ENCODE data around the gene ABCF3. TPM values are rescaled to one million over a fixed set of nuclear protein-coding genes. Genes with fewer than 3 reads are reported as not detected.
A peak's percentile ranks its signal among the peaks of the same experiment; 100 is the strongest.
"Not testable (repeated sequence)": the region's sequence is repeated elsewhere in the genome, so short reads cannot be mapped to it uniquely, and the experiment has no call there.

The ABCF3 gene
- total RNA-seq, 2 donors from 2014 or later = 62.9 to 103 TPM

- 46% methylated on average over 5 of the region's 5 CpGs for WGBS
- H3K27ac ChIP-seq = peak overlapping the region; percentile 34 to 49
- TF ChIP-seq POLR2A (IDR thresholded peaks at IDR 0.05) (no peak), POLR2AphosphoS5 (IDR thresholded peaks at IDR 0.05) (peak; percentile 17)
- H3K27me3 ChIP-seq (replicated peaks; ENCODE audit: insufficient read depth) = no peaks in the 10 kb centered on the region
- H3K36me3 ChIP-seq = peaks cover 15 to 16% of the 10 kb centered on the region in 2 donors
- intact Hi-C loops (cut with DNase I) = no loop called here
- no peaks in the 10 kb centered on the region for H3K9me3 ChIP-seq
- peaks cover 4% of the 10 kb centered on the region for H3K4me1 ChIP-seq (replicated peaks)
- H3K4me3 ChIP-seq = no peak overlapping the region
- peak; percentile 31 for DNase-seq (ENCODE audit: low spot score)
Measured at GRCh38 chr3:184144505-184144904, 41.5 kb upstream of the ABCF3 start.

GRCh38 chr3:184145111-184145524 is 40.9 kb upstream of the ABCF3 start:
- H3K27me3 ChIP-seq (replicated peaks; ENCODE audit: insufficient read depth) = no peaks in the 10 kb centered on the region
- peak overlapping the region; percentile 34 to 49 for H3K27ac ChIP-seq
- intact Hi-C loops (cut with DNase I) = loop anchor here (5.0 kb wide), 1 partner anchor 97 kb away; no protein-coding TSS in a partner anchor
- peak; percentile 56 for DNase-seq (ENCODE audit: low spot score)
- 19% methylated on average over 4 of the region's 4 CpGs for WGBS
- no peak overlapping the region for H3K4me3 ChIP-seq
- peaks cover 15 to 16% of the 10 kb centered on the region in 2 donors for H3K36me3 ChIP-seq
- H3K4me1 ChIP-seq (replicated peaks) = peaks cover 4% of the 10 kb centered on the region
- no peaks in the 10 kb centered on the region for H3K9me3 ChIP-seq
- TF ChIP-seq CTCF (IDR thresholded peaks at IDR 0.05) (peak in 3 of 4 experiments; percentile 49 to 76 (median 68)), POLR2A (IDR thresholded peaks at IDR 0.05) (no peak), POLR2AphosphoS5 (IDR thresholded peaks at IDR 0.05) (peak; percentile 61)

GRCh38 chr3:184145751-184146270 is 40.2 kb upstream of the ABCF3 start:
- DNase-seq (ENCODE audit: low spot score) = no peak
- Histone ChIP-seq H3K4me1 (replicated peaks) (peaks cover 4% of the 10 kb centered on the region), H3K27me3 (replicated peaks; ENCODE audit: insufficient read depth) (no peaks in the 10 kb centered on the region), H3K27ac (peak overlapping the region in 1 of 2 donors; percentile 49), H3K9me3 (no peaks in the 10 kb centered on the region), H3K4me3 (no peak overlapping the region), H3K36me3 (peaks cover 15 to 16% of the 10 kb centered on the region in 2 donors)
- 92% methylated on average over 8 of the region's 8 CpGs for WGBS
- no peak for TF ChIP-seq POLR2A (IDR thresholded peaks at IDR 0.05)
- no peak for TF ChIP-seq POLR2AphosphoS5 (IDR thresholded peaks at IDR 0.05)
- no peak for TF ChIP-seq CTCF (IDR thresholded peaks at IDR 0.05)
- intact Hi-C loops (cut with DNase I) = loop anchor here (5.0 kb wide), 1 partner anchor 96 kb away; no protein-coding TSS in a partner anchor

GRCh38 chr3:184148076-184148475 is 37.9 kb upstream of the ABCF3 start:
- H3K27ac ChIP-seq = no peak overlapping the region
- no peak overlapping the region for H3K4me3 ChIP-seq
- peaks cover 2 to 3% of the 10 kb centered on the region in 2 donors for H3K36me3 ChIP-seq
- intact Hi-C loops (cut with DNase I) = loop anchor here (5.0 kb wide), 1 partner anchor 94 kb away; no protein-coding TSS in a partner anchor
- no peaks in the 10 kb centered on the region for H3K27me3 ChIP-seq (replicated peaks; ENCODE audit: insufficient read depth)
- TF ChIP-seq POLR2A (IDR thresholded peaks at IDR 0.05) (no peak), POLR2AphosphoS5 (IDR thresholded peaks at IDR 0.05) (no peak), CTCF (IDR thresholded peaks at IDR 0.05) (no peak)
- DNase-seq (ENCODE audit: low spot score) = no peak
- no peaks in the 10 kb centered on the region for H3K9me3 ChIP-seq
- 82% methylated on average over 3 of the region's 3 CpGs for WGBS
- peaks cover 4% of the 10 kb centered on the region for H3K4me1 ChIP-seq (replicated peaks)

GRCh38 chr3:184149123-184149522 is 36.9 kb upstream of the ABCF3 start:
- TF ChIP-seq POLR2A (IDR thresholded peaks at IDR 0.05) (no peak), CTCF (IDR thresholded peaks at IDR 0.05) (no peak), POLR2AphosphoS5 (IDR thresholded peaks at IDR 0.05) (no peak)
- H3K9me3 ChIP-seq = no peaks in the 10 kb centered on the region
- DNase-seq (ENCODE audit: low spot score) = no peak
- no peaks in the 10 kb centered on the region for H3K36me3 ChIP-seq
- WGBS = 88% methylated on average over 6 of the region's 6 CpGs
- H3K4me1 ChIP-seq (replicated peaks) = peaks cover 4% of the 10 kb centered on the region
- no peak overlapping the region for H3K4me3 ChIP-seq
- intact Hi-C loops (cut with DNase I) = loop anchor here (5.0 kb wide), 1 partner anchor 93 kb away; no protein-coding TSS in a partner anchor
- H3K27me3 ChIP-seq (replicated peaks; ENCODE audit: insufficient read depth) = no peaks in the 10 kb centered on the region
- no peak overlapping the region for H3K27ac ChIP-seq

DNA sequence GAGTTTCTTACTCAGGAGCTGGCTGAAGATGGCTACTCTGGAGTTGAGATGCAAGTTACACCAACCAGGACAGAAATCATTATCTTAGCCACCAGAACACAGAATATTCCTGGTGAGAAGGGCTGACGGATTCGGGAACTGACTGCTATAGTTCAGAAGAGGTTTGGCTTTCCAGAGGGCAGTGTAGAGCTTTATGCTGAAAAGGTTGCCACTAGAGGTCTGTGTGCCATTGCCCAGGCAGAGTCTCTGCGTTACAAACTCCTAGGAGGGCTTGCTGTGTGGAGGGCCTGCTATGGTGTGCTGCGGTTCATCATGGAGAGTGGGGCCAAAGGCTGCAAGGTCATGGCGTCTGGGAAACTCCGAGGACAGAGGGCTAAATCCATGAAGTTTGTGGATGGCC is 36.2 kb upstream of the ABCF3 start:
- WGBS = 66% methylated on average over 6 of the region's 6 CpGs
- H3K27me3 ChIP-seq (replicated peaks; ENCODE audit: insufficient read depth); H3K9me3 ChIP-seq; H3K27ac ChIP-seq; H3K36me3 ChIP-seq; H3K4me1 ChIP-seq (replicated peaks); H3K4me3 ChIP-seq; DNase-seq (ENCODE audit: low spot score): not testable (repeated sequence)
- intact Hi-C loops (cut with DNase I) = loop anchor here (5.0 kb wide), 1 partner anchor 93 kb away; no protein-coding TSS in a partner anchor

Measured in prostate gland (tissue), 2 donors.